HEK293T (cell line): Measurements from ENCODE around the gene KIF17.

Source experiments
- BHLHE40 ChIP-seq: fragments of 450-650 bp; IDR thresholded peaks from 2 replicates; pipeline ENCODE4 v1.6.1; 2016; ENCODE audit warnings: mild to moderate bottlenecking, moderate library complexity, borderline replicate concordance
- CTBP1 ChIP-seq: fragments of 450-650 bp; IDR thresholded peaks from 2 replicates; pipeline ENCODE4 v1.6.1; 2016; ENCODE audit warnings: borderline replicate concordance
- FOXA1 ChIP-seq: fragments of 450-650 bp; IDR thresholded peaks from 2 replicates; pipeline ENCODE4 v1.6.1; 2016; ENCODE audit warnings: mild to moderate bottlenecking
- FOXK2 ChIP-seq: fragments of 450-650 bp; IDR thresholded peaks from 2 replicates; pipeline ENCODE4 v1.6.1; 2016; ENCODE audit warnings: mild to moderate bottlenecking
- FOXM1 ChIP-seq: fragments of 450-650 bp; IDR thresholded peaks from 2 replicates; pipeline ENCODE4 v1.6.1; 2017; ENCODE audit warnings: mild to moderate bottlenecking, borderline replicate concordance
- HDGF ChIP-seq: fragments of 450-650 bp; IDR thresholded peaks from 2 replicates; pipeline ENCODE4 v1.6.1; 2017; ENCODE audit warnings: antibody characterized with exemption, borderline replicate concordance
- NFRKB ChIP-seq: fragments of 450-650 bp; IDR thresholded peaks from 2 replicates; pipeline ENCODE4 v1.6.1; 2016; ENCODE audit warnings: mild to moderate bottlenecking, moderate library complexity
- SP1 ChIP-seq: fragments of 450-650 bp; IDR thresholded peaks from 2 replicates; pipeline ENCODE4 v1.6.1; 2017
- SUZ12 ChIP-seq: fragments of 450-650 bp; IDR thresholded peaks from 2 replicates; pipeline ENCODE4 v1.6.1; 2016; ENCODE audit warnings: mild to moderate bottlenecking
- ZNF384 ChIP-seq: fragments of 450-650 bp; IDR thresholded peaks from 2 replicates; pipeline ENCODE4 v1.6.1; 2016
- TF ChIP-seq, protein P1 (sequence below): fragments of 450-650 bp; IDR thresholded peaks from 2 replicates; pipeline ENCODE4 v1.6.1; 2016

DNA sequence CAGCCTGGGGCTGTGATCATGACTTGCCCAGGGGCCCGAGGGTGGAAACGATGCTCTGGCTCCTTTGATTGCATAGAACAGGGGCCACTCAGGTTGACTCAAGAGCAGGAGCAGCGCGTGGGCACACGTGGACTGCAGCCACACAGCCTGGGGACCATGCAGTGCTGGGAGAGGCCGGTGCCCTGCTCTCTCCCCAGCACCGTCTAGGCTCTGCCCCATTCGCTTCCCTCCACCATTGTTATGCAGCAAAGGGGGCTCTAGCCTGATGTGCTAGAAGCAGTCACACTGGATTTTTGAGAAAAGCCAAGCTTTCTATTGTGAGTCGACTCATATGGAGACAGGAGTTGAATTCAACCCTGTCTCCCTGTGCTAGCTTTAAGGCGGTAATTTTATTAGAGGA is 75.8 kb downstream of the KIF17 start:
- TF ChIP-seq SUZ12, result no peak
- TF ChIP-seq ZNF384, result no peak
- TF ChIP-seq, protein P1, sequence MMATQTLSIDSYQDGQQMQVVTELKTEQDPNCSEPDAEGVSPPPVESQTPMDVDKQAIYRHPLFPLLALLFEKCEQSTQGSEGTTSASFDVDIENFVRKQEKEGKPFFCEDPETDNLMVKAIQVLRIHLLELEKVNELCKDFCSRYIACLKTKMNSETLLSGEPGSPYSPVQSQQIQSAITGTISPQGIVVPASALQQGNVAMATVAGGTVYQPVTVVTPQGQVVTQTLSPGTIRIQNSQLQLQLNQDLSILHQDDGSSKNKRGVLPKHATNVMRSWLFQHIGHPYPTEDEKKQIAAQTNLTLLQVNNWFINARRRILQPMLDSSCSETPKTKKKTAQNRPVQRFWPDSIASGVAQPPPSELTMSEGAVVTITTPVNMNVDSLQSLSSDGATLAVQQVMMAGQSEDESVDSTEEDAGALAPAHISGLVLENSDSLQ, result no peak
- TF ChIP-seq FOXM1, result no peak
- no peak for TF ChIP-seq SP1
- no peak for TF ChIP-seq BHLHE40
- TF ChIP-seq CTBP1, result no peak
- TF ChIP-seq FOXK2, result no peak
- no peak for TF ChIP-seq FOXA1
- TF ChIP-seq NFRKB, result no peak
- no peak for TF ChIP-seq HDGF
